B cell (primary cell): ENCODE results near the gene TXNRD1.

Experiments
- CTCF ChIP-seq: fragments of 200-600 bp; IDR thresholded peaks from one replicate; pipeline ENCODE4 v1.8.0; 2022; ENCODE audit warnings: antibody characterized with exemption, mild to moderate bottlenecking
- EZH2 ChIP-seq: IDR thresholded peaks from 2 replicates; pipeline ENCODE4 v1.6.1; 2012; ENCODE audit warnings: borderline replicate concordance, low read depth, mild to moderate bottlenecking, moderate library complexity, low read length; ENCODE audit not compliant: insufficient read depth, poor library complexity, severe bottlenecking

- TF ChIP-seq CTCF (no peak), EZH2 (no peak)
Measured at GRCh38 chr12:104219908-104220404, 4.4 kb downstream of the TXNRD1 start.
